Gastroesophageal sphincter (tissue), 4 donors: Measurements from ENCODE around the gene NDUFS6. TPM values are rescaled to one million over a fixed set of nuclear protein-coding genes. Genes with fewer than 3 reads are reported as not detected.

Source experiments
- ATAC-seq: fragments of 150-250 bp; one replicate; pipeline ENCODE4 v1.9.1; 2016; ENCODE audit warnings: mild to moderate bottlenecking, moderate library complexity
- H3K27ac ChIP-seq, 4 donors: fragments of 200-600 bp; sonication (generic) in 3 of 4; 1 replicate in 3 of 4; 2 replicates in 1 of 4; pipeline ENCODE4 v1.5.1; 2016 to 2019
- H3K27me3 ChIP-seq: fragments of 200-600 bp; sonication (generic); one replicate; pipeline ENCODE4 v1.5.1; 2019
- H3K36me3 ChIP-seq, 2 donors: fragments of 200-600 bp; sonication (generic); one replicate each; pipeline ENCODE4 v1.5.1; 2019; ENCODE audit warnings: control low read depth in 1 of 2
- H3K4me1 ChIP-seq, 3 donors: fragments of 200-600 bp; sonication (generic); 1 replicate in 2 of 3; 2 replicates in 1 of 3; pipeline ENCODE4 v1.5.1; 2016 to 2019; ENCODE audit warnings: control low read depth in 2 of 3
- H3K4me3 ChIP-seq, 2 donors: fragments of 200-600 bp; sonication (generic); one replicate each; pipeline ENCODE4 v1.5.1; 2019; ENCODE audit warnings: mild to moderate bottlenecking in 1 of 2, moderate library complexity in 1 of 2
- H3K9me3 ChIP-seq, 3 donors: fragments of 200-600 bp; sonication (generic); one replicate each; pipeline ENCODE4 v1.5.1; 2017 to 2019; ENCODE audit warnings: control low read depth in 2 of 3
- EP300 ChIP-seq: sonication (generic); formaldehyde crosslinking; IDR thresholded peaks from one replicate; pipeline ENCODE4 v1.6.1; 2017; ENCODE audit warnings: antibody characterized with exemption, mild to moderate bottlenecking
- POLR2A ChIP-seq, 2 donors: fragments of 450-650 bp; IDR thresholded peaks; one replicate each; pipeline ENCODE4 v1.6.1; 2017; ENCODE audit warnings: antibody characterized with exemption in 2 of 2, mild to moderate bottlenecking in 2 of 2, moderate library complexity in 1 of 2
- POLR2AphosphoS5 ChIP-seq: sonication (generic); formaldehyde crosslinking; IDR thresholded peaks from one replicate; pipeline ENCODE4 v1.6.1; 2017; ENCODE audit warnings: antibody characterized with exemption
- WGBS, 2 donors: methylation state at CpG; one replicate each; pipeline ENCODE4 v1.1.5; 2018; ENCODE audit warnings: low coverage in 1 of 2; 5-methylcytosine and 5-hydroxymethylcytosine counted together
- total RNA-seq, 4 donors: library from RNA; depleted of rRNA; stranded (reverse); fragments of >200 nt; gene quantifications; one replicate each; pipeline ENCODE4 v1.1.0, GENCODE V29; 2016
- TF ChIP-seq, protein P1 (sequence below), 4 experiments: fragments of 200-600 bp in 2 of 4; fragments of 450-650 bp in 2 of 4; sonication (generic) in 1 of 4; IDR thresholded peaks; one replicate each; pipeline ENCODE4 v1.5.1; 2017 to 2019; ENCODE audit warnings: antibody characterized with exemption in 4 of 4, mild to moderate bottlenecking in 2 of 4, moderate library complexity in 2 of 4

The NDUFS6 gene
- total RNA-seq, 4 donors from 2014 or later, result 44.6 to 82.9 (median 51.6) TPM

GRCh38 chr5:1769752-1770442 lies 31.3 kb upstream of the NDUFS6 start:
- Histone ChIP-seq H3K36me3 (no peaks in the 10 kb centered on the region), H3K27me3 (peaks cover 71% of the 10 kb centered on the region), H3K27ac (no peak overlapping the region), H3K4me3 (no peak overlapping the region), H3K4me1 (no peaks in the 10 kb centered on the region), H3K9me3 (peaks cover 0 to 1% (median 0%) of the 10 kb centered on the region in 3 donors)
- TF ChIP-seq, protein P1, sequence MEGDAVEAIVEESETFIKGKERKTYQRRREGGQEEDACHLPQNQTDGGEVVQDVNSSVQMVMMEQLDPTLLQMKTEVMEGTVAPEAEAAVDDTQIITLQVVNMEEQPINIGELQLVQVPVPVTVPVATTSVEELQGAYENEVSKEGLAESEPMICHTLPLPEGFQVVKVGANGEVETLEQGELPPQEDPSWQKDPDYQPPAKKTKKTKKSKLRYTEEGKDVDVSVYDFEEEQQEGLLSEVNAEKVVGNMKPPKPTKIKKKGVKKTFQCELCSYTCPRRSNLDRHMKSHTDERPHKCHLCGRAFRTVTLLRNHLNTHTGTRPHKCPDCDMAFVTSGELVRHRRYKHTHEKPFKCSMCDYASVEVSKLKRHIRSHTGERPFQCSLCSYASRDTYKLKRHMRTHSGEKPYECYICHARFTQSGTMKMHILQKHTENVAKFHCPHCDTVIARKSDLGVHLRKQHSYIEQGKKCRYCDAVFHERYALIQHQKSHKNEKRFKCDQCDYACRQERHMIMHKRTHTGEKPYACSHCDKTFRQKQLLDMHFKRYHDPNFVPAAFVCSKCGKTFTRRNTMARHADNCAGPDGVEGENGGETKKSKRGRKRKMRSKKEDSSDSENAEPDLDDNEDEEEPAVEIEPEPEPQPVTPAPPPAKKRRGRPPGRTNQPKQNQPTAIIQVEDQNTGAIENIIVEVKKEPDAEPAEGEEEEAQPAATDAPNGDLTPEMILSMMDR (IDR thresholded peaks at IDR 0.05), result no peak
- no peak for TF ChIP-seq EP300
- TF ChIP-seq POLR2A (IDR thresholded peaks at IDR 0.05), result no peak
- no peak for TF ChIP-seq POLR2AphosphoS5
- WGBS, 2 donors, result 82% methylated on average over 29 of the region's 30 CpGs; no CpG with 5 or more reads in 1 of the 2 donors
- ATAC-seq, result no peak

- no peak overlapping the region for H3K27ac ChIP-seq
- 44 to 45% methylated on average over 2 to 4 of the region's 6 CpGs for WGBS, 2 donors
- H3K36me3 ChIP-seq, result no peaks in the 10 kb centered on the region
- H3K4me1 ChIP-seq, result no peaks in the 10 kb centered on the region
- TF ChIP-seq EP300 (no peak), POLR2AphosphoS5 (no peak), POLR2A (IDR thresholded peaks at IDR 0.05) (no peak)
- TF ChIP-seq, protein P1 (IDR thresholded peaks at IDR 0.05), result no peak
- no peak for ATAC-seq
- H3K27me3 ChIP-seq, result peaks cover 66% of the 10 kb centered on the region
- peaks cover 0 to 6% (median 0%) of the 10 kb centered on the region in 3 donors for H3K9me3 ChIP-seq
- no peak overlapping the region for H3K4me3 ChIP-seq
Measured at GRCh38 chr5:1770443-1770802, 30.8 kb upstream of the NDUFS6 start.

DNA sequence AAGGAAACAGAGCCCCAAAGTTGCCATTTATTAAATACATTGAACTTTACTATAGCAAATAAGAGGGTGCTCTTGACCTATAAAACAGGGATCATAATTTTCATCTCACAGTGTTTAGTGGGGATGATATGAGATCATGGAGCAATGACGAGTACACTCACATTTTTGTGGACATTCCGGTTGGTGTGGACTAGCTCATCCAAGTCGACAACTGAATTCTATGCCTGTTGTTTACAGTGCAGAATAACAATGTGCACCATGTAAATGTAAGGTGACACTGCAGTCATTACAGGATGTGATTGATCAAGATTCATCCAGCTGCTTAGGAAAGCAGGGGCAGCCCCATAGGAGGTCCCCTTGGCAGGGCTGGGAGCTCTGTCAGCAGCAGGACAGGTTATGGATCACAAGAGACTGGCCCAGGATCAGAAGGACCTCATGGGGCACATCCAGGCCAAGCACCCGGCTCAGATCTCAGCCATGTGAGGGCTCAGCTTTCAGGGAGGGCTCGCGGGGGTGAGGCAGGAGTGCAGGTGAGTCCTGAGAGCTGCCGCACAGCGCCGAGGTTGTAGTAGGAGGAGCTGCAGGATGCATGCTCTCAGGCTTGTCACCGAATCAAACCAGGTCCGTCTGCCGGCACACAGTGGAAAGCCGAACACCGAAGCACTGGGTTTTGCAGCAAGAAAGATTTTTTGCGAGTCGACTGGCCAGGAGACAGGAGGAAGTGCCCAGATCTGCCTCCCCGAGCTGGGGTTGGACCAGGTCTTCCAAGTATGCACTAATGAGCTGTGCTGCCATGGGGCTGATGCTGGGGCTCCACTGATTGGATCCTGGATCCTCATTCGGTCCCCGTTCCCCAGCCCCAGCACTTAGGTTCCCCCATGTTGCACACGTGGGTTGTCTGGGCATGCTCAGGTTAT lies 29.8 kb upstream of the NDUFS6 start:
- TF ChIP-seq POLR2AphosphoS5 (no peak), POLR2A (IDR thresholded peaks at IDR 0.05) (no peak), EP300 (no peak)
- TF ChIP-seq, protein P1 (IDR thresholded peaks at IDR 0.05), result no peak
- Histone ChIP-seq H3K9me3 (peaks cover 0 to 6% (median 0%) of the 10 kb centered on the region in 3 donors), H3K27ac (no peak overlapping the region), H3K4me3 (no peak overlapping the region), H3K27me3 (peaks cover 56% of the 10 kb centered on the region), H3K36me3 (no peaks in the 10 kb centered on the region), H3K4me1 (no peaks in the 10 kb centered on the region)
- ATAC-seq, result no peak
- 48 to 50% methylated on average over 3 to 8 of the region's 20 CpGs for WGBS, 2 donors

- H3K4me3 ChIP-seq, result no peak overlapping the region
- H3K9me3 ChIP-seq, result peaks cover 0 to 6% (median 0%) of the 10 kb centered on the region in 3 donors
- H3K4me1 ChIP-seq, result no peaks in the 10 kb centered on the region
- WGBS, 2 donors, result 10 to 20% methylated on average over 5 of the region's 5 CpGs
- peaks cover 51% of the 10 kb centered on the region for H3K27me3 ChIP-seq
- H3K27ac ChIP-seq, result no peak overlapping the region
- ATAC-seq, result no peak
- TF ChIP-seq, protein P1 (IDR thresholded peaks at IDR 0.05), result no peak
- TF ChIP-seq POLR2A (IDR thresholded peaks at IDR 0.05), result no peak
- no peak for TF ChIP-seq EP300
- no peak for TF ChIP-seq POLR2AphosphoS5
- no peaks in the 10 kb centered on the region for H3K36me3 ChIP-seq
Measured at GRCh38 chr5:1772634-1773033, 28.6 kb upstream of the NDUFS6 start.
